HCT116 (cell line): ENCODE measurements around the gene ADAMTS13. TPM values are rescaled to one million over a fixed set of nuclear protein-coding genes. Genes with fewer than 3 reads are reported as not detected.

Experiments
- ATAC-seq: fragments of 200-7000 bp; cut with Tn5 transposase; 2 replicates; pipeline ENCODE4 v1.9.1; 2020; ENCODE audit warnings: mild to moderate bottlenecking, moderate library complexity
- BruUV-seq: library from RNA; stranded (reverse); fragments of 400-500 nt; replicated peaks from 2 replicates; lab custom pipeline; 2021; lab: Mats Ljungman, UMichigan
- CTCF ChIA-PET: fragments of 300-600 bp; sonication (Branson Sonifier 250); formaldehyde crosslinking; loops from one replicate; lab custom pipeline; 2021; ENCODE audit warnings: antibody characterized with exemption; lab: Charles Lee
- POLR2A ChIA-PET: fragments of 300-600, 350-600 bp; sonication (Branson Sonifier 250); formaldehyde crosslinking; loops from one replicate; lab custom pipeline; 2021; ENCODE audit warnings: antibody characterized with exemption; lab: Charles Lee
- RAD21 ChIA-PET, 2 experiments: fragments of 300-600 bp; sonication (Branson Sonifier 250); formaldehyde crosslinking; loops; one replicate each; lab custom pipeline; 2023; ENCODE audit warnings: low total read pairs in 2 of 2; ENCODE audit not compliant: uncharacterized antibody in 2 of 2, unreplicated experiment in 2 of 2, low non-redundant PET in 1 of 2; lab: Charles Lee
- DNase-seq: peaks from one replicate; pipeline ENCODE4 v3.0.0-alpha.2; 2010; ENCODE audit warnings: low read depth, low spot score
- H2AFZ ChIP-seq: fragments of 200-600 bp; shearing (Covaris generic), sonication (generic); 2 replicates; pipeline ENCODE4 v1.6.1; 2017; ENCODE audit warnings: low read depth, mixed run types, mixed read lengths, antibody characterized with exemption, low read length; ENCODE audit not compliant: poor library complexity, severe bottlenecking
- H3K27ac ChIP-seq: 2 replicates; pipeline ENCODE4 v1.5.1; 2012; ENCODE audit warnings: low read depth, low read length
- H3K27me3 ChIP-seq: fragments of 200-600 bp; sonication (generic); 2 replicates; pipeline ENCODE4 v1.6.1; 2016; ENCODE audit warnings: mixed run types, low read length, mixed read lengths; ENCODE audit not compliant: insufficient read depth
- H3K36me3 ChIP-seq, 2 experiments: fragments of 200-500 bp in 1 of 2; fragments of 200-600 bp in 1 of 2; sonication (Bioruptor generic) in 1 of 2; sonication (generic) in 1 of 2; 2 replicates each; pipeline versions ENCODE4 v1.5.1 to v1.6.1; 2014 to 2016; ENCODE audit warnings: low read length in 2 of 2, inconsistent platforms in 1 of 2, mixed read lengths in 1 of 2, mixed run types in 1 of 2; ENCODE audit not compliant: insufficient read depth in 2 of 2, control insufficient read depth in 1 of 2
- H3K4me1 ChIP-seq, 2 experiments: fragments of 200-600 bp in 1 of 2; sonication (generic) in 1 of 2; 2 replicates each; pipeline versions ENCODE4 v1.5.1 to v1.6.1; 2012 to 2017; ENCODE audit warnings: low read length in 2 of 2, inconsistent platforms in 1 of 2, mild to moderate bottlenecking in 1 of 2, mixed read lengths in 1 of 2, mixed run types in 1 of 2, moderate library complexity in 1 of 2; ENCODE audit not compliant: insufficient read depth in 2 of 2, control insufficient read depth in 1 of 2
- H3K4me2 ChIP-seq: fragments of 200-600 bp; sonication (generic); 2 replicates; pipeline ENCODE4 v1.6.1; 2017; ENCODE audit warnings: mixed run types, low read length, mixed read lengths
- H3K4me3 ChIP-seq, 2 experiments: fragments of 200-600 bp in 1 of 2; sonication (generic) in 1 of 2; replicated peaks in 1 of 2; 2 replicates each; pipeline ENCODE4 v1.5.1; 2011 to 2016; ENCODE audit warnings: low read length in 2 of 2, control low read depth in 1 of 2, low read depth in 1 of 2, mild to moderate bottlenecking in 1 of 2, mixed read lengths in 1 of 2, mixed run types in 1 of 2
- H3K79me2 ChIP-seq: fragments of 200-600 bp; sonication (generic); 2 replicates; pipeline ENCODE4 v1.6.1; 2017; ENCODE audit warnings: mild to moderate bottlenecking, mixed run types, low read length, moderate library complexity, mixed read lengths; ENCODE audit not compliant: insufficient read depth
- H3K9ac ChIP-seq: fragments of 200-600 bp; sonication (generic); 2 replicates; pipeline ENCODE4 v1.6.1; 2016; ENCODE audit warnings: low read length, mixed read lengths
- H3K9me2 ChIP-seq: fragments of 200-600 bp; sonication (generic), shearing (Covaris generic); 2 replicates; pipeline ENCODE4 v1.6.1; 2017; ENCODE audit warnings: mixed run types, mild to moderate bottlenecking, moderate library complexity; ENCODE audit not compliant: insufficient read depth
- H3K9me3 ChIP-seq, 2 experiments: fragments of 200-500 bp in 1 of 2; fragments of 200-600 bp in 1 of 2; sonication (Bioruptor generic) in 1 of 2; sonication (generic) in 1 of 2; 2 replicates each; pipeline ENCODE4 v1.6.1; 2014 to 2017; ENCODE audit warnings: low read length in 2 of 2, mixed read lengths in 2 of 2, inconsistent platforms in 1 of 2, low read depth in 1 of 2, mild to moderate bottlenecking in 1 of 2, mixed run types in 1 of 2, moderate library complexity in 1 of 2; ENCODE audit not compliant: control insufficient read depth in 1 of 2, insufficient read depth in 1 of 2
- H4K20me1 ChIP-seq: fragments of 200-600 bp; sonication (generic), shearing (Covaris generic); 2 replicates; pipeline ENCODE4 v1.6.1; 2017; ENCODE audit warnings: mixed run types, mild to moderate bottlenecking, moderate library complexity; ENCODE audit not compliant: insufficient read depth
- CBX3 ChIP-seq: IDR thresholded peaks from 2 replicates; pipeline ENCODE4 v1.6.1; 2012; ENCODE audit warnings: low read depth
- EGR1 ChIP-seq: IDR thresholded peaks from 2 replicates; pipeline ENCODE4 v1.6.1; 2012; ENCODE audit warnings: low read depth
- ELF1 ChIP-seq: IDR thresholded peaks from 2 replicates; pipeline ENCODE4 v1.6.1; 2012; ENCODE audit warnings: low read depth, borderline replicate concordance
- EZH2phosphoT487 ChIP-seq: fragments of 200-600 bp; IDR thresholded peaks from 2 replicates; pipeline ENCODE4 v1.6.1; 2018; ENCODE audit warnings: antibody characterized with exemption, borderline replicate concordance
- FOSL1 ChIP-seq: IDR thresholded peaks from 2 replicates; pipeline ENCODE4 v1.6.1; 2012; ENCODE audit warnings: low read depth
- JUND ChIP-seq: IDR thresholded peaks from 2 replicates; pipeline ENCODE4 v1.6.1; 2012
- POLR2AphosphoS5 ChIP-seq: IDR thresholded peaks from 2 replicates; pipeline ENCODE4 v1.6.1; 2011; ENCODE audit warnings: mild to moderate bottlenecking, low read depth, low read length, moderate library complexity
- RAD21 ChIP-seq: IDR thresholded peaks from 2 replicates; pipeline ENCODE4 v1.6.1; 2012; ENCODE audit warnings: low read depth, mild to moderate bottlenecking
- SIN3A ChIP-seq: IDR thresholded peaks from 2 replicates; pipeline ENCODE4 v1.6.1; 2012; ENCODE audit warnings: low read depth
- SP1 ChIP-seq: IDR thresholded peaks from 2 replicates; pipeline ENCODE4 v1.6.1; 2012; ENCODE audit warnings: low read depth
- TCF7L2 ChIP-seq: IDR thresholded peaks from 2 replicates; pipeline ENCODE4 v1.7.0; 2011; ENCODE audit warnings: borderline replicate concordance, inconsistent platforms; ENCODE audit not compliant: insufficient read depth, insufficient read length; ENCODE audit errors: extremely low read depth
- ZBTB33 ChIP-seq: IDR thresholded peaks from 2 replicates; pipeline ENCODE4 v1.6.1; 2011; ENCODE audit warnings: mild to moderate bottlenecking, low read length, moderate library complexity; ENCODE audit not compliant: insufficient replicate concordance; ENCODE audit errors: extremely low read depth
- ZNF274 ChIP-seq: fragments of 200-500 bp; sonication (Bioruptor generic); IDR thresholded peaks from 2 replicates; pipeline ENCODE4 v1.6.1; 2014; ENCODE audit warnings: mild to moderate bottlenecking, low read depth, low read length, inconsistent platforms
- intact Hi-C: fragments of 100-400 bp; cut with micrococcal nuclease; formaldehyde crosslinking; loops from 2 replicates; pipeline ENCODE4 v1.10.0; 2022
- total RNA-seq: library from RNA; stranded (reverse); gene quantifications from one replicate; pipeline ENCODE4 v1.2.1, GENCODE V29; 2021; ENCODE audit not compliant: unreplicated experiment
- TF ChIP-seq, protein P1 (sequence below), 3 experiments: fragments of 200-600 bp in 1 of 3; sonication (generic) in 1 of 3; IDR thresholded peaks in 2 of 3; conservative IDR thresholded peaks in 1 of 3; 2 replicates each; pipeline ENCODE4 v1.5.1; 2012 to 2017; ENCODE audit warnings: low read depth in 2 of 3, low read length in 2 of 3, antibody characterized with exemption in 1 of 3, borderline replicate concordance in 1 of 3, control low read depth in 1 of 3, mild to moderate bottlenecking in 1 of 3, mixed read lengths in 1 of 3, mixed run types in 1 of 3, moderate library complexity in 1 of 3; ENCODE audit not compliant: insufficient read depth in 1 of 3
- TF ChIP-seq, protein P2 (sequence below): IDR thresholded peaks from 2 replicates; pipeline ENCODE4 v1.6.1; 2012

Gene ADAMTS13
- total RNA-seq, 1 experiment from 2014 or later, result 9.2 TPM

DNA sequence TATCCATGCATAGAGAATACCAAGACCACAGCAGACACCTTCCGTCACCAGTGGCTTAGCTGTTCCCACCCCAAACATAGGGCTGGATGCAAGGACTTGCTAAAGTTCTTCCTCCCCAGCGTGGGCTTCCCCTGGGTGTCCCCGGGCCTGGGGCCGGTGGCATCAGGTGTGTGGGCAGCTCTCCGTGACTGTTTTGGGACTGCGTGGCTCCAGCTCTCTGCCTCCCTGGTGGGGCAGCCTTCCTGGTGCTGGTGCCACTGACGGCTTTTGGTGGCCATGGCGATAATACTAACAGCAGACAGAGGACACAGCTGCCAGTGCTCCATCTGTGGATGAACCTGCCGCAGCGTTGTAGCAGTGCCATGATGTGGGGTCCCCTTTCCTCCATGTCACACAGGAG lies 42.5 kb downstream of the ADAMTS13 start:
- no peak overlapping the region for H3K4me2 ChIP-seq
- no peaks in the 10 kb centered on the region for H4K20me1 ChIP-seq
- no peak for TF ChIP-seq EZH2phosphoT487
- no peak for TF ChIP-seq FOSL1
- no peak for TF ChIP-seq SIN3A
- TF ChIP-seq RAD21, result no peak
- no peak for TF ChIP-seq SP1
- TF ChIP-seq, protein P1, sequence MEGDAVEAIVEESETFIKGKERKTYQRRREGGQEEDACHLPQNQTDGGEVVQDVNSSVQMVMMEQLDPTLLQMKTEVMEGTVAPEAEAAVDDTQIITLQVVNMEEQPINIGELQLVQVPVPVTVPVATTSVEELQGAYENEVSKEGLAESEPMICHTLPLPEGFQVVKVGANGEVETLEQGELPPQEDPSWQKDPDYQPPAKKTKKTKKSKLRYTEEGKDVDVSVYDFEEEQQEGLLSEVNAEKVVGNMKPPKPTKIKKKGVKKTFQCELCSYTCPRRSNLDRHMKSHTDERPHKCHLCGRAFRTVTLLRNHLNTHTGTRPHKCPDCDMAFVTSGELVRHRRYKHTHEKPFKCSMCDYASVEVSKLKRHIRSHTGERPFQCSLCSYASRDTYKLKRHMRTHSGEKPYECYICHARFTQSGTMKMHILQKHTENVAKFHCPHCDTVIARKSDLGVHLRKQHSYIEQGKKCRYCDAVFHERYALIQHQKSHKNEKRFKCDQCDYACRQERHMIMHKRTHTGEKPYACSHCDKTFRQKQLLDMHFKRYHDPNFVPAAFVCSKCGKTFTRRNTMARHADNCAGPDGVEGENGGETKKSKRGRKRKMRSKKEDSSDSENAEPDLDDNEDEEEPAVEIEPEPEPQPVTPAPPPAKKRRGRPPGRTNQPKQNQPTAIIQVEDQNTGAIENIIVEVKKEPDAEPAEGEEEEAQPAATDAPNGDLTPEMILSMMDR (IDR thresholded peaks at IDR 0.05 in 2 of 3, conservative IDR thresholded peaks at IDR 0.05 in 1 of 3; ENCODE audit: borderline replicate concordance in 1 of 3, insufficient read depth in 1 of 3, low read depth in 2 of 3, low read length in 2 of 3), result no peak
- TF ChIP-seq ZBTB33, result no peak
- no peak for TF ChIP-seq ELF1
- no peak for TF ChIP-seq TCF7L2
- TF ChIP-seq CBX3, result no peak
- no peak for TF ChIP-seq JUND
- no peak for TF ChIP-seq POLR2AphosphoS5
- TF ChIP-seq EGR1, result no peak
- no peak for TF ChIP-seq ZNF274
- TF ChIP-seq, protein P2, sequence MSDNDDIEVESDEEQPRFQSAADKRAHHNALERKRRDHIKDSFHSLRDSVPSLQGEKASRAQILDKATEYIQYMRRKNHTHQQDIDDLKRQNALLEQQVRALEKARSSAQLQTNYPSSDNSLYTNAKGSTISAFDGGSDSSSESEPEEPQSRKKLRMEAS, result no peak
- no peak overlapping the region for H3K27ac ChIP-seq
- no peak overlapping the region for H2AFZ ChIP-seq
- H3K9ac ChIP-seq, result no peak overlapping the region
- H3K9me2 ChIP-seq, result no peaks in the 10 kb centered on the region
- H3K4me1 ChIP-seq, result peaks cover 7 to 8% of the 10 kb centered on the region in 2 experiments
- H3K4me3 ChIP-seq, result no peak overlapping the region
- POLR2A ChIA-PET, result no interaction called here
- RAD21 ChIA-PET, result no interaction called here
- intact Hi-C loops, result loop anchor here (5.0 kb wide), 1 partner anchor 47 kb away; the partner anchor contains the start of gene REXO4
- DNase-seq (no peak), ATAC-seq (no peak)
- no peaks in the 10 kb centered on the region for H3K79me2 ChIP-seq
- CTCF ChIA-PET, result no interaction called here
- H3K27me3 ChIP-seq, result no peaks in the 10 kb centered on the region
- no peaks in the 10 kb centered on the region for H3K9me3 ChIP-seq
- H3K36me3 ChIP-seq, result no peaks in the 10 kb centered on the region
- BruUV-seq, result no TSS peak
